WTC11 (cell line): ENCODE data around the gene CTNNBIP1. TPM values are rescaled to one million over a fixed set of nuclear protein-coding genes. Genes with fewer than 3 reads are reported as not detected.
A peak's percentile ranks its signal among the peaks of the same experiment; 100 is the strongest.

Experiments
- ATAC-seq: fragments of 200-7000 bp; cut with Tn5 transposase; 2 replicates; pipeline ENCODE4 v1.10.0; 2021; ENCODE audit warnings: mild to moderate bottlenecking, moderate library complexity
- CTCF ChIA-PET: fragments of 300-600 bp; sonication (Branson Sonifier 250); formaldehyde crosslinking; loops from one replicate; lab custom pipeline; 2021; ENCODE audit warnings: antibody characterized with exemption; lab: Charles Lee
- POLR2A ChIA-PET: fragments of 350-600 bp; sonication (Branson Sonifier 250); formaldehyde crosslinking; loops from one replicate; lab custom pipeline; 2021; ENCODE audit warnings: antibody characterized with exemption; lab: Charles Lee
- DNase-seq: peaks from one replicate; pipeline ENCODE4 v3.0.0; 2021; ENCODE audit warnings: low spot score
- H3K27ac Mint-ChIP-seq: 2 replicates; pipeline ENCODE4 v1.8.0; 2021; ENCODE audit warnings: mixed read lengths
- H3K27me3 Mint-ChIP-seq: 2 replicates; pipeline ENCODE4 v1.8.0; 2021; ENCODE audit warnings: low read depth, mild to moderate bottlenecking, moderate library complexity, mixed read lengths
- H3K36me3 Mint-ChIP-seq: 2 replicates; pipeline ENCODE4 v1.8.0; 2021; ENCODE audit warnings: mixed read lengths
- H3K4me1 Mint-ChIP-seq: 2 replicates; pipeline ENCODE4 v1.8.0; 2022; ENCODE audit warnings: mixed read lengths
- H3K4me3 Mint-ChIP-seq: 2 replicates; pipeline ENCODE4 v1.8.0; 2021; ENCODE audit warnings: mild to moderate bottlenecking, moderate library complexity, mixed read lengths
- H3K9me3 Mint-ChIP-seq: 2 replicates; pipeline ENCODE4 v1.8.0; 2021; ENCODE audit warnings: mixed read lengths
- ARID4B ChIP-seq: sonication (generic); formaldehyde crosslinking; IDR thresholded peaks from 2 replicates; pipeline ENCODE4 v1.8.0; 2023; ENCODE audit warnings: missing genetic modification reagents, mild to moderate bottlenecking, borderline replicate concordance
- ATF3 ChIP-seq: sonication (generic); formaldehyde crosslinking; conservative IDR thresholded peaks from 2 replicates; pipeline ENCODE4 v1.8.1; 2022; ENCODE audit warnings: mild to moderate bottlenecking, missing genetic modification reagents
- CBFB ChIP-seq: sonication (generic); formaldehyde crosslinking; IDR thresholded peaks from 2 replicates; pipeline ENCODE4 v1.8.1; 2022; ENCODE audit warnings: mild to moderate bottlenecking, low read depth, missing genetic modification reagents
- CTCF ChIP-seq: fragments of 200-600 bp; IDR thresholded peaks from 2 replicates; pipeline ENCODE4 v1.8.0; 2022; ENCODE audit warnings: antibody characterized with exemption
- ERG ChIP-seq: fragments of 250-450 bp; sonication (Bioruptor Pico); IDR thresholded peaks from 2 replicates; pipeline ENCODE4 v1.8.0; 2021; ENCODE audit warnings: mild to moderate bottlenecking
- FOXP4 ChIP-seq: sonication (generic); formaldehyde crosslinking; IDR thresholded peaks from 2 replicates; pipeline ENCODE4 v1.8.0; 2022; ENCODE audit warnings: mild to moderate bottlenecking, missing genetic modification reagents
- HMGA2 ChIP-seq: fragments of 250-450 bp; sonication (Bioruptor Pico); IDR thresholded peaks from 2 replicates; pipeline ENCODE4 v1.4.0; 2021; ENCODE audit warnings: mild to moderate bottlenecking, moderate library complexity
- IRF1 ChIP-seq: sonication (generic); formaldehyde crosslinking; IDR thresholded peaks from 2 replicates; pipeline ENCODE4 v1.8.0; 2023; ENCODE audit warnings: missing genetic modification reagents
- NFYB ChIP-seq: sonication (generic); formaldehyde crosslinking; conservative IDR thresholded peaks from 2 replicates; pipeline ENCODE4 v1.8.0; 2022; ENCODE audit warnings: low read depth, missing genetic modification reagents
- RELA ChIP-seq: sonication (generic); formaldehyde crosslinking; IDR thresholded peaks from 2 replicates; pipeline ENCODE4 v1.8.1; 2022; ENCODE audit warnings: missing genetic modification reagents, mild to moderate bottlenecking, borderline replicate concordance
- SP1 ChIP-seq: sonication (generic); formaldehyde crosslinking; conservative IDR thresholded peaks from 2 replicates; pipeline ENCODE4 v1.8.1; 2022; ENCODE audit warnings: missing genetic modification reagents
- ZNF423 ChIP-seq: fragments of 250-450 bp; sonication (Bioruptor Pico); IDR thresholded peaks from 2 replicates; pipeline ENCODE4 v2.1.2; 2022; ENCODE audit warnings: mild to moderate bottlenecking, moderate library complexity
- total RNA-seq: library from RNA; stranded (reverse); gene quantifications from 3 replicates; pipeline ENCODE4 v1.2.3, GENCODE V29; 2021

CTNNBIP1 gene
- total RNA-seq, 1 experiment from 2014 or later, result 58.2 TPM

- TF ChIP-seq ARID4B (CRISPR knock-in tag), result peak; percentile 91
- no peak for TF ChIP-seq ERG
- peak; percentile 67; the same call in 1 of the 2 replicates for TF ChIP-seq FOXP4
- 0 out of 2 replicates have a peak, but pooled peaks have one; percentile 35 for TF ChIP-seq HMGA2
- no peak for TF ChIP-seq ATF3 (CRISPR knock-in tag)
- no peak for TF ChIP-seq ZNF423
- TF ChIP-seq NFYB (CRISPR knock-in tag), result peak; percentile 97
- TF ChIP-seq CBFB (CRISPR knock-in tag), result no peak
- TF ChIP-seq SP1, result peak; percentile 99
- peak; percentile 49; the same call in 1 of the 2 replicates for TF ChIP-seq IRF1
These were observed 33.1 kb upstream of the CTNNBIP1 start, which contains the start of the genes LZIC and NMNAT1 (continued) for GRCh38 chr1:9942939-9943788.

- no peaks in the 10 kb centered on the region for H3K27me3 Mint-ChIP-seq
- CTCF ChIA-PET, result interaction anchor here (0.6 to 2.7 kb wide), 8 partner anchors 13 to 511 kb away, joined by 3 to 11 read pairs (median 5); no protein-coding TSS in a partner anchor
- no peaks in the 10 kb centered on the region for H3K9me3 Mint-ChIP-seq
- TF ChIP-seq HMGA2 (no peak), RELA (CRISPR knock-in tag) (no peak), CTCF (peak; percentile 20; the same call in 1 of the 2 replicates)
- POLR2A ChIA-PET, result interaction anchor here (1.2 kb wide), 1 partner anchor 26 kb away, joined by 3 read pairs; no protein-coding TSS in a partner anchor
- peak overlapping the region; percentile 98 for H3K4me3 Mint-ChIP-seq
- ATAC-seq, result peak; percentile 41
- H3K27ac Mint-ChIP-seq, result peak overlapping the region; percentile 99
- H3K4me1 Mint-ChIP-seq, result peaks cover 2% of the 10 kb centered on the region
- DNase-seq, result no peak
- H3K36me3 Mint-ChIP-seq, result peaks cover 2% of the 10 kb centered on the region; the same call in 1 of the 2 replicates
These were observed 32.4 kb upstream of the CTNNBIP1 start for GRCh38 chr1:9942399-9942938.
